Stimulated activated CD8-positive, alpha-beta memory T cell treated with anti-CD3 and anti-CD28 coated beads, Interleukin-4, amount 100 ng/mL, for 24 hours (primary cell): ENCODE data around the gene USP46.

Experiments
- DNase-seq: peaks from one replicate; pipeline ENCODE4 v3.0.0-alpha.2; 2020; ENCODE audit warnings: low read depth

USP46 gene, protein sequence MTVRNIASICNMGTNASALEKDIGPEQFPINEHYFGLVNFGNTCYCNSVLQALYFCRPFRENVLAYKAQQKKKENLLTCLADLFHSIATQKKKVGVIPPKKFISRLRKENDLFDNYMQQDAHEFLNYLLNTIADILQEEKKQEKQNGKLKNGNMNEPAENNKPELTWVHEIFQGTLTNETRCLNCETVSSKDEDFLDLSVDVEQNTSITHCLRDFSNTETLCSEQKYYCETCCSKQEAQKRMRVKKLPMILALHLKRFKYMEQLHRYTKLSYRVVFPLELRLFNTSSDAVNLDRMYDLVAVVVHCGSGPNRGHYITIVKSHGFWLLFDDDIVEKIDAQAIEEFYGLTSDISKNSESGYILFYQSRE

DNA sequence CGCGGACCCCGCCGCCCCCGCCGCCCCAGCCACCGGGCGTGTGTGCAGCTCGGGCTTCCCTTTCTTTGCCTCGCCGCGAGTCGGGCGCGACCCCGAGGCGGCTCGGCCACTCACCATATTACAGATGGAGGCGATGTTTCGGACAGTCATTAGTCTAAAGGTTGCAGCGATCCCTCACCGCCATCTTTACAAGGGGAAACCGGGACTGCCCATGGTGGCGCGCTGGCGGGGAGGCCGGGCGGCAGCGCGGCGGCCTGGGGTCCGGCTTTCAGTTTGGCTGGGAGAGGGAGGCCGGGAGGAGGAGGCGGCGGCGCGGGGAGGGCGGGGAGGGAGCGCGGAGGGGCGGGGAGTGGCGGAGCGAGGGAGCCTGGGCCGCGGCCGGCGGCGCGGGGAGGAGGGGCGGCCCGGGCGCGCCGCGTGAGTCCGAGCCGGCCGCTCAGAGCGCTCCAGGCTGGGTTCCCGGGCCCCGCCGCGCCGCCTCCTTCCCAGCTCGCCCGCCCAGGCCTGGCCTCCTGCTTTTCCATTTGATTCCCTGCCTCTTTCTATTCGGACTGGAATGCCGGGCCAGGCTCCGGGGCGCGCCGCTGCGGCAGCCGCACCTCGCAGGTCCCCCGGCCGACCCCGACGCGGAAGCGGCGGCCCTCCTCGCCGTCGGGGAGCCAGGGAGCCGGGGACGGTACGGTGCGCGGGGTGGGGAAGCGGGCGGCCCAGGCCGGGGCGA lies at the start of gene USP46:
Gene USP46 (minus strand): TSS at position 301 of the 721 bp plus-strand sequence. CDS start 151 bp downstream, at position 150.
- peak; percentile 38 for DNase-seq

DNA sequence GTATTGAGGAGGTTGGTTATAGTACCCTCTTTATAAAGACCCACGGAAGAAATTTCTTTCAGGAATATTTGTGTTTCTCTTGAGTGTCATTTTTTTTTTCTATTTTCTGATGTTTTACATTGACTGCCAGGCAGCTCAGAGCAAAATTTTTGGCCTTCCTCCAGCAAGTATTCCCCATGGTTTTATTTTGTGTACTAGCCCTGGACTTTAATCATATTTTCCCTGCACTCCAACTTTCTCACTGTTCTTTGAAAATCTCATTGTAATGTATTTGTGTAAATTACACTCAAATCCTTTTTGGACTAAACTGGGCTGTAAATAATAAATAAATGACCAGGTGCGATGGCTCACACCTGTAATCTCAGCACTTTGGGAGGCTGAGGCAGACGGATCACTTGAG lies 45.6 kb upstream of the USP46 start:
- no peak for DNase-seq

DNA sequence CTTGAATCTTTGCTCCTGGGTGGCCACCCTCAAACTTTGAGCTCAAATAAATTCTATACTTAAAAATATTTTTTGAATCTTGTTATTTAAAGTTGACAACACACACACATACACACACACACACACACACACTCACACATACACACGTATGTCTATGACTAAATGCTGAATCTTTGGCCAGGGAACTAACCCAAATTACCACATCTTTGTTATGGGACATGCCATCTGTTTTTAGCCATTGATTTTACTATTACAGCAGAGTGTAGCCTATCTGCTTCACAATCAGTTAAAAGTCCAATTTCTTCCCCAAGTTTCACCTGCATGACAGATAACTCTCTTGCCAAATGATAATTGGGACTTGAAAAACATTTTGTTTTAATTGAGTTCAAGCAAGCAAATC lies 45.0 kb upstream of the USP46 start:
- no peak for DNase-seq

DNA sequence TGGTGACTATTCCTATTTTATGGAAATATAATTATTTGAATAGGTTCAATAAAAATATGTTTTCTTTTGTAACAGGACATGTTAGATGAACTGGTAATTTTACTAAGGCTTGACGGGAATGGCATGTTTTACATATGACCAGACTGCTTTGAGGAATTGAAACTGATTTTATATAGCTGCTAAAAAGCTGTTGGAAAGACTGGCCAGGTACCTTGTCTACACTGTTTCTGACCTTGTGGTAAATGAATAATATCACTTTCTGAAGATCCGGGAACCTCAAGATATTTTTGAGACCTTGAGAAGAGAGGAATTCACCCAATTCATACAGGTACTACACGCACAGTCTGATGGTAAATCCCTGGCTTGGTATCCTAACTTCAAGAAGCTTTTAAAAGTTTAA lies 42.1 kb upstream of the USP46 start:
- DNase-seq, result no peak

DNA sequence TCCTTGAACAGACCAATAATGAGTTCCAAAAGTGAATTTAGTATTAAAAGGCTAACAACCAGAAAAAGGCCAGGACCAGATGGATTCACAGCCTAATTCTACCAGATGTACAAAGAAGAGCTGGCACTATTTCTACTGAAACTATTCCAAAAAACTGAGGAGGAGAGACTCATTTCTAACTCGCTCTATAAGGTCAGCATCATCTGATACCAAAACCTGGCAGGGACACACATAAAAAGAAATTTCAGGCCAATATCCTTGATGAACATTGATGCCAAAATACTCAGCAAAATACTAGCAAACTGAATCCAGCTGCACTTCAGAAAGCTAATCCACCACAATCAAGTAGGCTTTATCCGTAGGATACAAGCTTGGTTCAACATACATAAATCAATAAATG lies 35.8 kb upstream of the USP46 start:
- DNase-seq, result no peak

DNA sequence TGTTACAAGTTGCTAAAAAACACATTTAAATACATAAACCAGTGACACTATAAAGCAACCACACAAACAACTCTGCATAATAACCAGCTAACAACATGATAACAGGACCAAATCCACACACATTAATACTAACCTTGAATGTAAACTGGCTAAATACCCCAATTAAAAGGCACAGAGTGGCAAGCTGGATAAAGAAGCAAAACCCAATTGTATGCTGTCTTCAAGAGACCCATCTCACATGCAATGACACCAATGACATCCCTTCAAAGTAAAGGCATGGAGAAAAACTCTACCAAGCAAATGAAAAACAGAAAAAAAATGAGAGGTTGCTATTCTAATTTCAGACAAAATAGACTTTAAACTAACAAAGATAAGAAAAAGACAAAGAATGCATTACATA lies 34.4 kb upstream of the USP46 start:
- DNase-seq, result no peak

DNA sequence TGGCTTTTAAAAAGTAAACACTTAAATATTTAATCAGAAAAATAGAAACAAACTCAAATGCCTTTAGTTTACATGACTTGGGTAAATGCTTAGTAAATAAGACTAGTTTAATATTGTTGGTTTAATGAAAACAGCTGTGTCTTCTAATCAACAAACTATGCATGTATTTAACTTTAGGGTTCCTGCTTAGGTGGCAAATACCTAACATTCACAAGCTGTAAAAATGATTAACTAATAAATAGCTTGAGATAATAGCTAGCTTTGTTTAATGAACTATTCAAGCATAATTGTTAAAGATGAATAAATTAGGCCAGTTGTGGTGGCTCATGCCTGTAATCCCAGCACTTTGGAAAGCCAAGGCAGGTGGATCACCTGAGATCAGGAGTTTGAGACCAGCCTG lies 30.0 kb upstream of the USP46 start:
- DNase-seq, result no peak

DNA sequence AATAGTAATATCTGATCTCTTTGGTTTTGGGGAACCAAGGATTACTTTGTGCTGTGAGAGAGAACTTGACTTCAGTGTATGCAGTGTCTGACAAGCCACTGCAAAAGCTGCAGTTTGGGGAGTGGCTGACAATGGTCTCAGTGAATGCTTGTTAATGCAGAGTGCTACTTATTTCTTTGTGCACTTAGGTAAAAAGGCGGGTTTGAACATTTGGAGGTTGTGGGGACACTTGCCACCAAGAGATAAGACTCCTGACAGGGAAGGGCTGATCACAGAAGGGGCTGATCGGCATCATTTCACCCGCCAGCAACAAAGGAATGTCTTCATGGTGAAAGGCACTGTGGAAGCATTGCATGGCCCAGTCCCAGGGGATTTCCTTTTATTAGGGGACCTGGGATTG lies 28.6 kb upstream of the USP46 start:
- DNase-seq, result no peak

DNA sequence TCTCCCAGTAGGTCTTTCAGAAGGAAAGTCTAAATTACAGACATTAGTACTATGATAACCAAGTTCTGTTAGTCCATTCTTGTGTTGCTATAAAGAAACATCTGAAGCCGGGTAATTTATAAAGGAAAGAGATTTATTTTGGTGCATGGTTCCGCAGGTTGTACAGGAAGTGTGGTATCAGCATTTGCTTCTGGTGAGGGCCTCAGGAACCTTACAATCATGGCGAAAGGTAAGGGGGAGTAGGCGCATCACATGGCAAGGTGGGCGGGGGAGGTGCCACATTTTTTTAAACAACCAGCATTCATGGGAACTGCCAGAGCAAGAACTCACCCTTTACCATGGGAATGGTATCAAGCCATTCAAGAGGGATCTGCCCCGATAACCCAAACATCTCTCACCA lies 26.2 kb upstream of the USP46 start:
- no peak for DNase-seq

DNA sequence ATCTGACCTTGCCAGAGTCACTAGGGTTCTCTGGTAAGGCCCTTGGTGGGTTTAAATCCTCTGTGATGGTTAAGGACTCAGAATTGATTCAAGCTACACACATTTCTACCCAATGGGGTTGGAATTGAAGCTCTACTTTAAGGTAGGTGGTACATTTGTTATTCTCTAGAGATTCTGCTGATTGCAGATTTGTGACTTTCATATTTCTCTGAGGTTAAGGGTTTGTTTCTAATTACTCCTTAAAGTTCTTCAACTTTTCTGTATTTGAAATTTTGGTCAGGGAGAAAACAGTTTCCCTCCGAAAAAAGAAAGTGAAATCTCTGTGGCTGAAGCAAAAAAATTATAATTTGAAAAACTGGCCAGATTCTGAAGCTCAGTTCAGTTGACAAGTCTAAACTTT lies 25.8 kb upstream of the USP46 start:
- DNase-seq, result no peak

DNA sequence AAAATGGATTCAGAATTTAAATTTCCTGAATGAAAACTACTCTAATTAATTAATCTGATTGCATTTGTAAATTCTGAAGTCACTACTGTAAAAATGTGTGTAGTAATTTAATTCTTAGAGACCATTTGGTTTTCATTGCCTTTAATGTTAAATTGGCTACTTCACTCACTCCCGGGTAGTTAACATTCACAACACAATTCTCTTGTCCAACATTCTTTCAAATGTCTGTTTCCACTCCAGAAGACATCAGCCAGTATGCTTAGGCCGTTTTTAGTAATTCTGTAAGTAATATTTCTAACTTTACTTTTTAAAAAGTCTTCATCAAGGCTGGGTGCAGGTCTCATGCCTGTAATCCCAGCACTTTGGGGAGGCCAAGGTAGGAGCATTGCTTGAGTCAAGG lies 21.3 kb upstream of the USP46 start:
- no peak for DNase-seq

DNA sequence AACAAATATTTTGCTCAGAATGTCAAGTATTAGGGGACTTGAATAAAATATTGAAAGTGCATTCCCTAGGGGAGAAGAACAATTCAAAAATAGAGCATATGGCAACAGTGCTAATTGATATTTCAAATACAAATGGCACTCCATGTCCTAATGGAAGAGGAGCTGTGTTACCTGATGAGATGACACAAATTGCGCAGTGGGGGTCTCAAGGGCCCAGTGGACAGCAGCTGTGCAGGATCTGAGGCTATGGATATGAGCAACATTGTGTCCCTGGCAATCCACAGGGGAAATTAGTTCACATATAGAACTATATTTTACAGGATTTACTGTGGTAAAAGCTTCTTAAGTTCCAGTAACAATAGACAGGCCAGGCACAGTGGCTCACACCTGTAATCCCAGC lies 17.4 kb upstream of the USP46 start:
- no peak for DNase-seq

DNA sequence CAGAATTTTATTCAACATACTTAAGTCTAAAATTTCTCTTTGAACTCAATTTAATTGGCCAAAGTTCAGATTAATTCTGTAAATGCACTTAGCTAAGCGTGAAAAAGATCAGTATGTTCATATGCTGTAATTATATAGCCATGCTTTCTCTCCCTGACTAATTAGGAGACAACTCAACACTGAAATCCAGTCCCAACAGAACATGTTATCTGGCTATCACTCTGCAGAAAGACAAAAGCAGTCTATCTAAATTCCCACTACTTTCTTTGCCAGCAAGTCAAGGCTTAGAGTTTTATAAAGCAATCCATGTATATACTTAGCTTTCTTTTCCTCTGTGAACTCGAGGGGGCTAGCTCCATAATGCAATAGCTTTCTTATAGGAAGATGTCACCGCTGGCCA lies 16.0 kb upstream of the USP46 start:
- DNase-seq, result no peak

DNA sequence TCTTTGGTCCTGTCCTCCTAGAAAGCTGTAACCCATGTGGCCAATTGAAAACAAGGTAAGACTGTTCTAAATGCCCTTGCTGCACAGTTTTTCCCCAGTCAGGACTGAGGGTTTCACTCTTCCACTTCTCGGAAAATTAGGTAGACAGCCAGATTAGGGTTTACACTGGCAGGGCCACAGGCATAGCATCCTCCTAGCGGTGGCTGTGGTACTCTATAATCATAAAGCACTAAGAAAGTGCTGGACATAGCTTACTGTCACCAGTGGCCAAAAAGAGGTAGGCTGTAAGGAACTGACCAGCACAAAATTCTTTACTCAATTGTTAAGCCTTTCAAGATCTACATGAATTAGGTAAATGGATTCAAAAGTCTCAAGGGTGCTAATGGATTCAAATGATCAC lies 11.6 kb upstream of the USP46 start:
- no peak for DNase-seq

DNA sequence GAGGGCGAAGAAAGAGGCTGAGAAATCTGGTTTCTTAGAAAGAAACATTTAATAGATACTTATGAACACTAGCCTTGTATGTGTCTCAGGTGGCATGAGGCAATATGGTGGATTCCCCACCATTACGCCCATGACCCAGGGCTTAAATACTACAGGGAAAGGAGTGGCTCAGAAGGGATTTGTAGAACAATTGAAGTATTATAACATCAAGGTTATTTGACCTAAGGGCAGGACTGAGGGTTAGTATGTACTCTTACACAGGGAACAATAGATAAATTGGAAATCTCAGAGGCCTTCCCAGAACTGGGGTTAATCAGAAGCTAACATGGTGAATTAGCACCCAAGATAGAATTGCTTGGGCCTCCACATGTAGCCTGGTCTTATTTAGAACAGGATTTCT lies 11.0 kb upstream of the USP46 start:
- no peak for DNase-seq

DNA sequence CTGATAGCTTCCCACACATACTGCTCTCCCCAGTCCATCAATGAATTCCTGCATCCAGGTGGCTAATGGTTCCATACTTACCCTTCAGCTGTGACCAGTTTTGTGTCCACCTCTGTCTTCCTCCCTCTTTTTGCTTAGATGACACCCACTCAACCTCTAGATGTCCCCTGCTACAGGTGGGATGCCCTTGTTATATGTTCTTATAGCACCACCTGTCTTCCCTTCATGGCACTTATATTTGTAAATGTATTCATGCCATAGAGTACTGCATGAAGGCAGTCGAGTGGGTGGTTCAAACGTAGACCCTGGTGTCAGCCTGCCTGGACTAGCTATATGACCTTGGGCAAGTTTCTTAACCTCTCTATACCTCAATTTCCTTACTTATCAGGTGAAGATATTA lies 6.5 kb upstream of the USP46 start:
- DNase-seq, result no peak

DNA sequence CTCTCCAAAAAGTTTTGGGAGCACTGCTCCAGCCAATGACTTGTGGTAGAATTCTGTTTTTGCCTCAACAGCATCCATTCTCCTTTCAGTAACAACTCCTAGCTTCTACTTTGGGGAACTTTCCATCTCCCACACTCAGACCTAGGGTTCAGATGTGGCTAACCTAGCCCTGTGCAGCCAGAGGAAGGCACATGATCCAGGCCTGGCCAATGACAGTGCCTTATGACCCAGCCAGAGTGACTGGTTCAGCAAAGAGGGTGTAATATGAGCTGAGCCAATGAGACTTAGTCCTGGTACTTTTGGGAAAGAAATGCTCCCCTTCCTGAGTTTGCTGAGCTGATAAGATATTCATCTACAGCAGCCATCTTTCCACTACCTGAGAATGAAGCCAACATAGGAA lies 5.4 kb upstream of the USP46 start:
- no peak for DNase-seq

DNA sequence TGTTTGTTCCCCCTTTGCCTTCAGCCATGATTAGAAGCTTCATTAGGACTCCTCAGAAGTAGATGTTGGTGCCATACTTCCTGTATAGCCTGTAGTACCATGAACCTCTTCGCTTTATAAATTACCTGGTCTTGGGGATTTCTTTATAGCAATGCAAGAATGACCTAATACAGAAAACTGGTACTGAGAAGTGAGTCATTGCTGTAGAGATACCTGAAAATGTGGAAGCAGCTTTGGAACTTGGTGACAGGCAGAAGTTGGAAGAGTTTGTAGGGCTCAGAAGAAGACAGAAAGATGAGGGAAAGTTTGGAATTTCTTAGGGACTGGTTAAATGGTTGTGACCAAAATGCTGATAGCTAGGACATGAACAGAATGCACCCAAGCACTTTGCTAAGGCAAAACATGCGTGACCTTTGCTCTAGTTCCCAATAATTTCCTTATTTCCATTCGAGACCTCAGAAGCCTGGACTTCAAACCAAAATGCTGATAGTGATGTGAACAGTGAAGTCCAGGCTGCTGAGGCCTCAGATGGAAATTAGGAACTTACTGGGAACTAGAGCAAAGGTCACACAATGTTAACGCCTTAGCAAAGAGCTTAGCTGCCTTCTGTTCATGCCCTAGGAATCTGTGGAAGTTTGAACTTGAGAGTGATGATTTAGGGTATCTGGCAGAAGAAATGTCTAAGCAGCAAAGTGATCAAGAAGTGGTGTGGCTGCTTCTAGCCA lies 3.0 kb upstream of the USP46 start:
- DNase-seq, result no peak

DNA sequence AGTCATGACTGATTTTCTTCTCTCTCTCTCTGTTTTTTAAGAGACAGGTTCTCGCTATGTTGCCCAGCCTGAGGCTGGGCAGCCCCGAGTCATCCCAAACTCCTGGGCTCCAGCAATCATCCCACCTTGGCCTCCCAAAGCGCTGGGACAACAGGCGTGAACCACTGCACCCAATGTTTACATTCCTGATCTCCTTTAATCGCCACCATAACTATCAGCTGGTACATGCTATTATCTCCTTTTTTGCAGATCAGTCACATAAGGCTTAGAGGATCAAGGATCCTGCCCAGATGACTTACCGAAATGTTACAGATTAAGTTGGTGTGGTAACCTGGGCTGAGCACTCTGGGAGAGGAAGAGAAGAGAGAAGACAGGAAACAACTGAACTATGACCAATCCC lies 1.5 kb upstream of the USP46 start:
- no peak for DNase-seq

DNA sequence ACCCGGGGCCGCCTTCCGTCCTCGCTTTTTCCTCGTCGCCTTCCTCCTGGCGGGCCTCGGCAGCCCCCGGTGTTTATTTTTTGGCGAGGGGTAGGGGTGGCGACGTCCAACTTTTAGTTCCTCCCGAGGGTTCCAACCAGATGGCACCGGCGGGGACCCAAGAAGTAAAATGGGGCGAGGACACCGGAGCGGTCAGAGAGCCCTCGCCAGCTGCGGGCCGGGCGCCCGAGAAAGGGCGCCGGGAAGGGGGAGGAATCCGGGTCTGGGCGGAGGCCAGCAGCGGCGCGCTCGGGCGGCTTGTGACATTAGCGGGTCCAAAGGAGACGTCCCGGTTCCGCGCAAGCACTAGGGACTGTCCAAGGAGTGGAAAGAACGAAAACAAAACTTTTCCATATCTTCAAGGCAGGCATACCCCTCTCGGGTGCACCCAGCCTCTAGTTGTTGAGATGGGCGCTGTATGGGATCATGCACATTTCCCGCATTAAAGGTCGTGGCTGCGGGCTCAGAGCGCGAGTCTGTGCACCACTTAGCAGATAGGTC lies 691 bp upstream of the USP46 start:
- no peak for DNase-seq

DNA sequence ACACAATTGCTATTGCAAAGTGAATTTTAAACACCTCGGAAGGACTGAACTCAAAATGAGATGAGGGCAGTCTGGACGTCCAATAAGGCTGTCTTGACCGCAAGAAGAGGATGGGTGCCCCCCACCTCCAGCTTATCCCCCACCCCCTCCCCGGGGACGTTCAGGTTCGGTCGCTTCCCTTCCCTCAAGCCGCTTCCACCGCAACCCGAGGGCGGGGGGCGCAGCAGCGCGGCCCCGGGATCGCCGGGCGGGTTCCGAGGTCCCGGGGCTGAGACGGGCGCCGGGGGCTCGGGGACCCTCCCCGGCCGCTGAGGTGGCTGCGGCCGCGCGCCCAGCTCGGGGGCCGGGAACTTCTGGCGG lies 480 bp downstream of the USP46 start:
- no peak for DNase-seq

DNA sequence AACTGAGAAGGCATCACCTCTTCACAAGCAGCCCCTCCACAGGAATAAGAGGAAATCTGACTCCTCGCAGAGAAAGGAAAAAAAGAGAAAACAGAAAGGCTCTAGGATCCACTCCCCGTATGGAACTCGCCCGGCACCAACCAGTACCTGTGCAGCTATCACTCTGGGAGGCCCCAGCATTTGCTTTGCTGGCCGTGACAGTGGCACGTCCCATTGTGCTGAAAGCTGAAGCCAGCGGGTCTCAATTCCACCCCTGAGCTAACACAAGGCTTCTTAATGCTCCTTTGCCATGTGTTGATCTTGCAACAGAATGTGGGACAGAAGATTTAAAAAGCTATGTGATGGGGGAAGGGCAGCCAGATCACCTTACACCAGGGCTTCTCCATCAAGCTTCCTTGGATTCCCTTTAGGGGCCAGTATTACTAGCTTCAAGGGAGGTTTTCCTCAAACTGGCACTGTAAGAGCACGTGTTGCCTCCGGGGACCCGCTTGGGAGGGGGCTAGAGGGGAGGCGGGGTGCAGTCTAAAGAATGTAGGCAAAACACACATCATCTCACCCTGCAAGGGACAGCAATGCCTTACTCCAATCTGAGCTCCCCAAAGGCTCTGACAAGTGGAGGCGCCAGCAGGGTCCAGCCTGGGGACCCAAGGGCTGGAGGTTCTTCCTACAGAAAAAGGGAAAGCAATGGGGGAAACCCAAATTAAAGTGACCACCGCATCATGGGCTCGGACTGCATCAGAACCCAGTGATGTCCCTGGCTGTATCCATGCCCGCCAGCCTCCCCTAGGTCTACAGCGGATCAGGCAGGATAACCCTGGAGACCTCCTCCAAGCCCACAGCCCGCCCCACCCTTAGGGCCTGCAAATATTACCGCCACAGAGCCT lies 1.2 kb downstream of the USP46 start:
- DNase-seq, result no peak
